MG63 (cell line): Measurements from ENCODE around the gene SORCS3. TPM values are rescaled to one million over a fixed set of nuclear protein-coding genes. Genes with fewer than 3 reads are reported as not detected.

Experiments
- DNase-seq: peaks from one replicate; pipeline ENCODE4 v3.0.0-alpha.2; 2020
- H3K27me3 ChIP-seq: fragments of 250-450 bp; sonication (Bioruptor Pico); 2 replicates; pipeline ENCODE4 v1.5.1; 2020; ENCODE audit warnings: mild to moderate bottlenecking, moderate library complexity
- H3K36me3 ChIP-seq: fragments of 250-450 bp; sonication (Bioruptor Pico); 2 replicates; pipeline ENCODE4 v1.5.1; 2020; ENCODE audit warnings: mild to moderate bottlenecking, moderate library complexity
- H3K4me3 ChIP-seq: fragments of 250-450 bp; sonication (Bioruptor Pico); 2 replicates; pipeline ENCODE4 v1.5.1; 2020; ENCODE audit warnings: mild to moderate bottlenecking, moderate library complexity
- H3K9me3 ChIP-seq: fragments of 250-450 bp; sonication (Bioruptor Pico); 2 replicates; pipeline ENCODE4 v1.5.1; 2020; ENCODE audit warnings: mild to moderate bottlenecking, moderate library complexity
- total RNA-seq: library from RNA; depleted of rRNA; stranded (reverse); fragments of >200 nt; shearing (Covaris generic); gene quantifications from 2 replicates; pipeline ENCODE4 v1.2.3, GENCODE V29; 2014; ENCODE audit warnings: low replicate concordance

The SORCS3 gene
- total RNA-seq, 1 experiment from 2014 or later = not detected

DNA sequence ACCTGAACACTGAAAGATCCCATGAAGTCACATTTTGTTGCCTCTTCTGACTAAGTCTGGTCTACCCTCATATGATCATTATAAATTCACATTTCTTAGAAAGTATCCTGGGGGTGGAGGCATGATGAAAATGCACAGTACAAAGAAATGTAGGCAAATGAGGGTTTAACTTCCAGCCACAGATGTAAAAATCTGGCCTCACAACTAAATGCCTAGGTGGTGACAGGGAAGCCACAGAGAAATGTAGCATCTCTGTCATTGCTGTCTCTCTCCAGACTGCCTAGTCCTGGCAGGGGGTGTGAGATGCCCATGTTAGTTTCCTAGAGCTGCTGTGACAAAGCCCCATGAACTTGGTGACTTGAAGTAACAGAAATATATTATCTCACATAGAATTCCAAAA lies 395.9 kb downstream of the SORCS3 start:
- no peak overlapping the region for H3K4me3 ChIP-seq
- H3K27me3 ChIP-seq = no peaks in the 10 kb centered on the region
- no peaks in the 10 kb centered on the region for H3K36me3 ChIP-seq
- no peaks in the 10 kb centered on the region for H3K9me3 ChIP-seq
- no peak for DNase-seq

DNA sequence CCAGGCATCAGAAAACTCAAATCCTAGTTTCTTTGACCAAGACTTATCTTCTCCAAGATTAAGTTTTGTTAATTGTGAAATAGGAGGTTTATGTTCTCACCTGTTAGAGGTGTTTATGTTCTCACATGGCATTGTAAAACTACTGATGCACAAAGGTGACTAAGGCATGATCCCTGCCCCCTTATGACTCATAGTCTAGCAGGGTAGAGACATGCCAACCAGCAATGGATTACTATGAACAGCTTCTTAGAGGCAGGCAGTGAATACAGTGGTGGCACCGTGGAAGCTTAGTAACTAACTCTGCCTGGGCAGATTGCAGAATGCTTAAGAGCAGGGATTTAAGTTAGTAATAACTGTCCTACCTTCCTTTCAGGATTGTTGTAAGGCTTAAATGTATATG lies 400.9 kb downstream of the SORCS3 start:
- H3K36me3 ChIP-seq = no peaks in the 10 kb centered on the region
- no peaks in the 10 kb centered on the region for H3K27me3 ChIP-seq
- H3K4me3 ChIP-seq = no peak overlapping the region
- no peaks in the 10 kb centered on the region for H3K9me3 ChIP-seq
- DNase-seq = no peak

DNA sequence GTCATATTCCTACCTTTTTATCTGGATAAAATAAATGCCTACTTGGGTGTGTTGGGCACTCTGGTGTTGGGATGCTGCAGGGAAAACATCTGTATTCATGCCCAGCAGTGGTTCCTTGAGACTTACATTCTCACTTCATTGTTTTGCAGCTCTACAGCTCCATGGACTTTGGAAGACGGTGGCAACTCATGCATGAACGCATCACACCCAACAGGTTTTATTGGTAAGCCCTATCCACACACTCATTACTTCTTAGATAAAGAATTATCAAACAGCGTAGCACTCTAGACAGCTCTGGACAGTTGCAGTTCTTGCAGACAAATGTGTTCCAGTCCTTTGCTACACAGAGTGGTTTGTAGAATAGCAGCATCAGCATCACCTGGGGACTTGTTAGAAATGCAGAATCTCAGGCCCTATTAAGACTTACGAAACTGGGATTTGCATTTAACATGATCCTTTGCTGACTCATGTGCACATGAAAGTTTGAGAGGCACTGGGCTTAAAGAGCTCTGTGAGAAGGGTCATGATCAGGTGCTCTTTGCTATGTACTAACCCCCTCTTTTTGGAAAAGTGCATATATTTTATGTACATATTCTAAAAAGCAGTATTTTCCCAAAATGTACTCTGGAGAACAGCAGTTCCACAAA lies 401.9 kb downstream of the SORCS3 start:
- H3K36me3 ChIP-seq = no peaks in the 10 kb centered on the region
- no peaks in the 10 kb centered on the region for H3K9me3 ChIP-seq
- H3K27me3 ChIP-seq = no peaks in the 10 kb centered on the region

DNA sequence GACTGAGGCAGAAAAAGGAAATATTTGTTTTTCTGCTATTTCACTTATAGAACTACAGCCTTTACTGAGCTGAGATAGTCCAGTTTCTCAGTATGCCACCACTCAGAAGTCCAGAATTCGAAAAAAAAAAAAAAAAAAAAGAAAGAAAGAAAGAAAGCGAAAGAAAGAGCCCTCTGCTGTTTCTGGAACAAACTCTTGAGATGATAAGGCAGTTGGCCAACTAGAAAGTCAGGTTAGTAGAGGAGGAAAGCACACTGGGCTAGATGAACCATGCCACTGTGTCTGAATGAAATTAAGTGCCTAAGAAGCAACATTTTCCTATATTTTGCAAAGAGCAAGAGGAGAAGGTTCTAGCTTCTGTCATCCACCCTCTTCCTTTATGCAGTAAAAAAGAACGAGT lies 403.8 kb downstream of the SORCS3 start:
- H3K27me3 ChIP-seq = no peaks in the 10 kb centered on the region
- no peak for DNase-seq
- no peaks in the 10 kb centered on the region for H3K36me3 ChIP-seq
- no peak overlapping the region for H3K4me3 ChIP-seq
- no peaks in the 10 kb centered on the region for H3K9me3 ChIP-seq

More for the DNA sequence above, 401.9 kb downstream of the SORCS3 start:
- no peak overlapping the region for H3K4me3 ChIP-seq
- DNase-seq = no peak

DNA sequence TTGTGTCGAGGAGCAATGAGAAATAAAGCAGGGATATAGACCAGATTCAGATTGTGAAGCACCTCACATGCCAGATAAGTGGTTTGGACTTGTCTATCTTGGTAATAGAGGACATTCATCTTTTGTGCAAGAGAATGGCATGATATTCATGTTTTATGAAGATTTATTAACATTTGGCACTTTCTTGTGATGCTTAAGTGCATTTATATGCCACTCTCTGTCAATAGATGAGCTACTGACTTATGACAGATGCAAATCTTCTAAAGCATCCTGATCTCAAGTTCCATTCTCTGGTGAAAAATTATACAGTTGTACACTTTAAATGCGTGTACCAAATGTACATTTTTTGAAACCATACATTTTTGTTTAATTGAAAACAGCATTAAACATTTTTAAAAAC lies 415.3 kb downstream of the SORCS3 start:
- Histone ChIP-seq H3K9me3 (no peaks in the 10 kb centered on the region), H3K36me3 (no peaks in the 10 kb centered on the region), H3K27me3 (no peaks in the 10 kb centered on the region), H3K4me3 (no peak overlapping the region)
- no peak for DNase-seq

DNA sequence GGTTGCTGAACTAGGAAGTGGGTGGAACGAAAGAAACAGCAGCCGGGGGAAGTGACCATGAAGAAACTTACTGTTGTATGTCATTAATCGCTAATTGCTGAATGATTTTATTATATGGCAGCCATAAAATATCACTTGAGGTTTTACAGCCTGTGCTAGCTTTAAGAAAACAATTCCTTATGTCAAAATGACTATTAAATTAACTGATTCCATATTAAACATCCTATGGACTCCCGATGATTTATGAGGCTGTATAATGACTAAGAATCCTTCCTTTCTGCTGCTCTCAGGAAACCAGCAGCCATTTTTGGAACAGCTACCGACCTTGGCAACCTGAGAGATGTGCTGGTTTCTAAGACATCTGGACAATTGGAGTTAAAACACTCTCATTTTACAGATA lies 421.9 kb downstream of the SORCS3 start:
- Histone ChIP-seq H3K9me3 (no peaks in the 10 kb centered on the region), H3K27me3 (no peaks in the 10 kb centered on the region), H3K4me3 (no peak overlapping the region), H3K36me3 (no peaks in the 10 kb centered on the region)
- no peak for DNase-seq

DNA sequence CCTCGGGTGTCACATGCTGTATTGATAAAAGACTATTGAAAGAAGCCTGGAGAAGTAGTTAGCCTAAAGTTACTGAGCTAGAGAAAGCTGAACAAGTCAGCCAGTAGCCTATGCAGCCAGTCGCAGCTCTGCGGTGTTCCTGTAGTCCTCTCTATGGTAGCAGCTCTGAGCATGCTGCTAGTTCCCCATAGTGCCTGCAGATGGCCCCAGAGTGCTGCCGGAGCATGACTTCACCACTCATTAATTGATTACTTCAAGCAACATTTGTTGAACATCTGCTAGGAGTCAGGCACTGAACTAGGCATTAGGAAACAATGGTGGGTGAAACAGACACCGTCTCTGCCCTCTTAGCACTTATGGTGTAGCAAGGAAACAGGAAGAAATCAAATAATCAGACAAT lies 422.7 kb downstream of the SORCS3 start:
- no peak for DNase-seq

DNA sequence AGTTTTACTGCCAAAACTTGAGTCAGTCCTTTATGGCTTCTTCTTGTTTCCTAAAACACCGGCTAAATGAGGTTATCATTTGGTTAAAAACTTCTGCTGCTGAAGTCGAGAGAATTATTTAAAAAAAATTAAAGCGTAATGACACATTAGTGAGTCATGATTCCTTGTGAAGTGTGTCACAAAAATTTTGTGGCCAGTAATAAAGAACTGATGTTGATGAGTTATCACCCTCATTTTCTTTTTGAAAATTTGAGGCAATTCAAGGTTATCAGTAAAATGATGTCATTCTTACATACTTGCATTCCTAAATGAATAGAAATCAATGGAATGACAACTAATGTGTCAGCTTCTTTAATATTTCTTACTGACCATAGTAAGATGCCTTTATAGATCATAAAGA lies 427.4 kb downstream of the SORCS3 start:
- H3K27me3 ChIP-seq = no peaks in the 10 kb centered on the region
- H3K4me3 ChIP-seq = no peak overlapping the region
- no peaks in the 10 kb centered on the region for H3K9me3 ChIP-seq
- no peak for DNase-seq
- no peaks in the 10 kb centered on the region for H3K36me3 ChIP-seq

More for the DNA sequence above, 422.7 kb downstream of the SORCS3 start:
- Histone ChIP-seq H3K4me3 (no peak overlapping the region), H3K36me3 (no peaks in the 10 kb centered on the region), H3K27me3 (no peaks in the 10 kb centered on the region), H3K9me3 (no peaks in the 10 kb centered on the region)

DNA sequence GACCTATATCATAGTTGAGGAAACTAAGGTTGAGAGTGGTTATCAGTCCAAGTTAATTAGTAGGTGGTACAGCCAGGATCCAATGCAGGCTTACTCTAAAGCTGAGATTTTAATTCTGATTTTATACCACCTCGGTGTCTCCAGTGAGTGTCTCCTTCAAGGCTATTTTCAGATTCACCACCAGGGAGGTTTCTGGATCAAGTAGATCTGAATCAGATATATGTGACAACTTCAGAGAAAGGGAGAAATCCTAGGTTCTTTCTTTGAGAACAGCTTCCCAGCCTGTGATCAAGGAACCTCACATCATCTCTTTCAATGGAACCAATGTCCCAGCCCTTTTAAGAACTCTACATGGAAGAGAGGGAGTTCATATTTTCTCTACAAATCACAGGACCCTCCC lies 429.2 kb downstream of the SORCS3 start:
- H3K27me3 ChIP-seq = no peaks in the 10 kb centered on the region
- no peak for DNase-seq
- H3K36me3 ChIP-seq = no peaks in the 10 kb centered on the region
- H3K4me3 ChIP-seq = no peak overlapping the region
- H3K9me3 ChIP-seq = no peaks in the 10 kb centered on the region

DNA sequence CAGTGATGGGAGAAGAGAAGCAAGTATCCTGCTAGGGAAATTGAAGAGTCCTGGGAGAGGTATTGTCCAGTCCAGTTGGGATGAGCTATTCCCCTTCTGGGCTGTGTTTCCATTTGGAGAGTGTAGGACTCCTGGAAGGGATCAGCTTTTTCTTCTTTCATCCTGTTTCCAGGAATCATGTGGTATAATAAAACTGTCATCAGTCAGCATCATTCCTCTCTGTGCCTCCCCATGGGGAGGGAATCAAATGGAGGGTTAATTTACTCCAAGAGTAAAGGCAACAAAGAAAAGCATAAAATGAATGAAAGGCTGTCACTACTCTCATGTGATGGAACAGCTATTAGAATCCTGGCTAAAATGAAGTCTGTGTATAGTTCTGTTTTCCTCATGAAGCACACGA lies 429.9 kb downstream of the SORCS3 start:
- H3K36me3 ChIP-seq = no peaks in the 10 kb centered on the region
- DNase-seq = no peak
- no peaks in the 10 kb centered on the region for H3K27me3 ChIP-seq
- no peak overlapping the region for H3K4me3 ChIP-seq
- no peaks in the 10 kb centered on the region for H3K9me3 ChIP-seq

DNA sequence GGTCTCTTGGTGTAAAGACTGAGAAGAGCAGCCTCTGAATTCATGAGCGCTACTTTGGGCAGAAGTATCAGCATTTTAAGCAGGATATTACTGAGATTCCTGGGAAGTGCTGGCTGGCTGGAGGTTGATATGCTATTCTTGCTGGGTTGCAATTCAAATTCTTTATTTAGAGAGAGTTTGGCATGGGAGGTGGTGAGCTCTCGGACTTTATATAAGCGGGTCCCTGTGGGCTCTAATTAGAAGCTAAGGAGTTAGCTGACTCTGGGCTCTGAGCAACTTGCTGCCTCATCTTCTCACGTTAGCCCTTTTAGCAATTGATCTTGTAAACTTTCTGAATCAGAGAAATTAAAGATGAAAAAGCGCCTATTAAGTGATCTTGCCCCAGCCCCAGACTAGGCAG lies 430.9 kb downstream of the SORCS3 start:
- no peaks in the 10 kb centered on the region for H3K9me3 ChIP-seq
- DNase-seq = no peak

DNA sequence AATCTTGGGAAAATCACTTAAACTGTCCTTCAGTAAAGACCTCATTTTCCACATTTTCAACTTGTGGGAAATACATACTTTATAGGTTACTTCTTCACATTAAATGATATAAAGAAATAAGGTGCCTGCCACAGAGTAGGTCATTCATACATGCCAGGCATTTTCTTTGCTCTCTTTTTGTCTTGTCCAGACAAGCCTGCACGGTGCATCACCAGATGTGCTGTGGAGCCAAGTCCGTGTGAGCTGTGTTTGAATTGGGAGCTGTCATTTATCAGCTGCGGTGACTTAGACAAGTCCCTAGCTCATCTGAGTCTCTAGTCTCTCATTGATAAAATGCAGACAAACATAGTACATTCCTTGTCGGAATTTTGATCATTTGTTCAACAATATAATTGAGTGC lies 432.9 kb downstream of the SORCS3 start:
- no peaks in the 10 kb centered on the region for H3K9me3 ChIP-seq
- no peaks in the 10 kb centered on the region for H3K27me3 ChIP-seq
- no peak for DNase-seq
- H3K4me3 ChIP-seq = no peak overlapping the region
- H3K36me3 ChIP-seq = no peaks in the 10 kb centered on the region

More for the DNA sequence above, 430.9 kb downstream of the SORCS3 start:
- Histone ChIP-seq H3K27me3 (no peaks in the 10 kb centered on the region), H3K36me3 (no peaks in the 10 kb centered on the region), H3K4me3 (no peak overlapping the region)

DNA sequence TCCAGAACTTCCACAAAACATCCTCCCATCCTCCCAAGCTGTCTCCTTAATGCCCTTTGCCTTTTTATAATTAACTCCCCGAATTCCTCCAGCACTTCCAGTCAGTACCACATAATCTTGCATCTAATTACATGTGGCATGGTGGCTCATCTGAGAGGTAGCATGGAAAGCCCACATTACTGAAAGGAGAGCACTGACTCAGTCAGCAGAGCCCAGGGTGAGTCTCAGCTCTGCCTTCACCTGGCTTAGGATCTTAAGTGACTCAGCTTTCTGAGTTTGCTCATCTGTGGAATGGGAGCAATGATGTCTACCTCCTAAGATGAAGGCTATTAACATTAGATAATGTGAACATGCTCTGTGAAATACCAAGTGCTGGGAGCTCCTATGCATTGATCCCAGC lies 433.9 kb downstream of the SORCS3 start:
- no peaks in the 10 kb centered on the region for H3K36me3 ChIP-seq
- no peak overlapping the region for H3K4me3 ChIP-seq
- no peak for DNase-seq

DNA sequence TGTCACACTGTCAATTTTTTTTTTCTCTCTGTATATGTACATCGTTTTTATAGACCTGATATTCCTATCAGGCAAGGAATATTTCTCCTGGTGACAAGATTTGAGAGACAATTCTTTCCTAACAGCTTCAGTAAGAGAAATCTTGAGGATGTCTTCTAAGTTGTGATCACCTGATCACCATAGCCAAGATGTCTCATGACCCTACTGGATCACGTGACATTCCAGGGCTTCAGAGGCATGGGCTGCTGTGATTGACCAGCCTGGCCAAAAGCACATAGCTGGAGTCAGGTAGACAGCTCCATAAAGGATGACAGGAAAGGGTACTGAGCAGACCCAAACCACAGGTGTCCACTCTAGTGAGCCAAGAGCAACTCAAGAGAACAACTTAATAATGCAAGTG lies 444.9 kb downstream of the SORCS3 start:
- no peak for DNase-seq
- Histone ChIP-seq H3K36me3 (no peaks in the 10 kb centered on the region), H3K9me3 (no peaks in the 10 kb centered on the region), H3K27me3 (no peaks in the 10 kb centered on the region), H3K4me3 (no peak overlapping the region)

More for the DNA sequence above, 433.9 kb downstream of the SORCS3 start:
- Histone ChIP-seq H3K27me3 (no peaks in the 10 kb centered on the region), H3K9me3 (no peaks in the 10 kb centered on the region)

DNA sequence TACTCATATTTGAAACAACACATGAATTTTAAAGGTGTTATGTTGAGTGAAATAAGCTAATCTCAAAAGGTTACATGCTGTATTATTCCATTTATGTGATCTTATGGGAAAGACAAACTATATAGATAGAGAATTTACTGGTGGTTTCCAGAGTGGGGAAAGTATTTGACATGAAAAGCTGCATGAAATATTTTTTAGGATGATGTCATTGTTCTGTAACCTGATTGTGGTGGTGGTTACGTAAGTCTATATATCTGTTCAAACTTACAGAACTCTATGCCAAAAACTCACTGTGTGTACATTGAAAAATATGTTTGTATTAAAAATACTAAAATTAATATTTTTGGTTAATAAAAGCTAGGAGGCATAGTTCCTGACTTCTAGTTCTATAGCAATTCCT lies 453.0 kb downstream of the SORCS3 start:
- Histone ChIP-seq H3K4me3 (no peak overlapping the region), H3K9me3 (no peaks in the 10 kb centered on the region), H3K27me3 (no peaks in the 10 kb centered on the region), H3K36me3 (no peaks in the 10 kb centered on the region)
- DNase-seq = no peak

DNA sequence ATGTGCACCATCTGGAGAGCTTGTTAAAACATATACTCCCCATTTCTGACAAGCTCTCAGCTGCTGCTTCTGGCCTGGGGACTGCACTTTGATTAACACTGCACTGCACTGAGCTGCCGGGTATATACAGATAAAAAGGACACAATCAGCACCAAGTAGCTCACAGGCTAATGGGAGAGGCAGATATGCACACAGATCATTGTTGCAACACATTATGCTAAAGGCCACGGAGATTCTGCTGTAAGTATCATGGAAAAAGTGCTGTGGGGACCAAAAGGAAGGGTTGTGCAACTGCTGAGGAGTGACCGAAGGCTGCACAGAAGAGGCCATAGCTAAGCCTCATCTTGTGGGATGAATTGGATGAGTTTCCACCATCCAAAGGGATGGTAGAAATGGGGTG lies 455.2 kb downstream of the SORCS3 start:
- Histone ChIP-seq H3K36me3 (no peaks in the 10 kb centered on the region), H3K27me3 (no peaks in the 10 kb centered on the region), H3K4me3 (no peak overlapping the region), H3K9me3 (no peaks in the 10 kb centered on the region)
- no peak for DNase-seq

DNA sequence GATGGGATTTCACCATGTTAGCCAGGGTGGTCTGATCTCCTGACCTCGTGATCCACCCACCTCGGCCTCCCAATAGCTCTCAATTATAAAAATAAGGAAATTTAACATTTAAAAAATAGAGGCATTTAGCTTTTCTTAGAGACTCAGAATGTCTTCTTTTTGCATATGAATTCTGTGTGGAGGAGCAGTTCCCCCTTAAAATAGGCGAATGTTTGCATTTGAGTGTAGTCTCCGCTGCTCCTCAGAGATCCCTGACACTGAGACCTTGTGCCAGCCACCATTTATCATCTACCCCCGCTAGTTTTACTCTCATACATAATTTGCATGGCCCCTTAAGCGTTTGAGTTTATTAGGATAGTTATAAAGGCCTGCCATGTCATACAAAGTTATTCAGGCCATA lies 461.9 kb downstream of the SORCS3 start:
- no peaks in the 10 kb centered on the region for H3K27me3 ChIP-seq
- H3K36me3 ChIP-seq = no peaks in the 10 kb centered on the region
- H3K4me3 ChIP-seq = no peak overlapping the region
- DNase-seq = no peak
- H3K9me3 ChIP-seq = no peaks in the 10 kb centered on the region

DNA sequence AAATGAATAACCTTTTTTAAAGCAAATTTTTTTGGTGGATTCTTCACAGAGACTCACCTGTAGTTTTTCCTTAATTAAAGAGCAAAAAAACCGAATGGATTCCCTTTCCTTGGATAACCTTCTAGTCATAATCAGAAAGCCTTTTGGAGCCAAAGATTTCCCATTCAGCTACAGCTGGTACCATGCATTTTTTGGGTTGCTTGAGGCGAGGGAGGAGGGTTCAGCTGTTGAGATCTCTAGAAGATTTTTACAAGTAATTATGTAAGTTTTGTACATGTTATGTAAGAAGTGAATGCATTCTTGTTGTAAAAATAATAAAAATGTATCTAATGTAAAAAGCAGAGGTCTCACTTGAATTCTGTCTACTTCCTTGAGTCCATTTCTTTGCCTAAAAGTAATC lies 463.2 kb downstream of the SORCS3 start:
- DNase-seq = no peak
- H3K36me3 ChIP-seq = no peaks in the 10 kb centered on the region
- no peaks in the 10 kb centered on the region for H3K27me3 ChIP-seq
- H3K9me3 ChIP-seq = no peaks in the 10 kb centered on the region
- no peak overlapping the region for H3K4me3 ChIP-seq

DNA sequence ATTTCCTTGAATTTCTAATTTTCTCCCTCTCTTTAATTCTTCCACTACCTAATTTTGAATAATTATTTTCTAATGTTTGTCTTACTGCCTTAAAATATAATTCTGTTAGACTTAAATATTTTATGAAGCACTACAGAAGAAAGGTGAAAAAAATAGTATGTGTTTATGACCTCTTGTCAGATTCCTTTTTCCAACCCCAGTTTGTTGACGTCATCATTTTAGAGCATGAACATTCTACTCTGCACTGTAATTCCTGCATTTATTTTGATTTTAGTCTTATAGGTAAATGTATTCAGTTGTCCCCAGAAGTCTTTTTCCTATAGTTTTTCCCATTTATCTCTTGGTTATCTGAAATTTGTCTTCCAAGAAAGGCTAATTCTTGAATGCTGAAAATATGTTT lies 468.1 kb downstream of the SORCS3 start:
- no peaks in the 10 kb centered on the region for H3K27me3 ChIP-seq
- no peaks in the 10 kb centered on the region for H3K36me3 ChIP-seq
- H3K4me3 ChIP-seq = no peak overlapping the region
- no peaks in the 10 kb centered on the region for H3K9me3 ChIP-seq
- DNase-seq = no peak
